Type B pancreatic cell (in vitro differentiated cells): Measurements from ENCODE around the gene SLC35D1. TPM values are rescaled to one million over a fixed set of nuclear protein-coding genes. Genes with fewer than 3 reads are reported as not detected.

Source experiments
- DNase-seq: peaks from one replicate; pipeline ENCODE4 v3.0.0; 2021; ENCODE audit warnings: mixed read lengths; ENCODE audit not compliant: unreplicated experiment; ENCODE audit errors: extremely low spot score
- H3K27ac Mint-ChIP-seq: 2 replicates; pipeline ENCODE4 v1.8.0; 2021; ENCODE audit warnings: mild to moderate bottlenecking, mixed read lengths
- H3K27me3 Mint-ChIP-seq: 2 replicates; pipeline ENCODE4 v1.8.0; 2021; ENCODE audit warnings: mixed read lengths
- H3K36me3 Mint-ChIP-seq: 2 replicates; pipeline ENCODE4 v1.8.0; 2021; ENCODE audit warnings: mixed read lengths
- H3K4me1 Mint-ChIP-seq: one replicate; pipeline ENCODE4 v1.8.0; 2021; ENCODE audit warnings: mixed read lengths; ENCODE audit not compliant: unreplicated experiment
- H3K4me3 Mint-ChIP-seq: 2 replicates; pipeline ENCODE4 v1.8.0; 2021; ENCODE audit warnings: mild to moderate bottlenecking, mixed read lengths
- H3K9me3 Mint-ChIP-seq: 2 replicates; pipeline ENCODE4 v1.8.0; 2021; ENCODE audit warnings: mixed read lengths
- total RNA-seq: library from RNA; stranded (reverse); gene quantifications from 2 replicates; pipeline ENCODE4 v1.2.1, GENCODE V29; 2021; ENCODE audit warnings: low replicate concordance
- TF ChIP-seq, protein P1 (sequence below): fragments of 200-600 bp; sonication (generic); conservative IDR thresholded peaks from 2 replicates; pipeline ENCODE4 v1.5.0; 2021; ENCODE audit warnings: antibody characterized with exemption, mild to moderate bottlenecking

The SLC35D1 gene
- total RNA-seq, 1 donor from 2014 or later = 13.0 TPM

DNA sequence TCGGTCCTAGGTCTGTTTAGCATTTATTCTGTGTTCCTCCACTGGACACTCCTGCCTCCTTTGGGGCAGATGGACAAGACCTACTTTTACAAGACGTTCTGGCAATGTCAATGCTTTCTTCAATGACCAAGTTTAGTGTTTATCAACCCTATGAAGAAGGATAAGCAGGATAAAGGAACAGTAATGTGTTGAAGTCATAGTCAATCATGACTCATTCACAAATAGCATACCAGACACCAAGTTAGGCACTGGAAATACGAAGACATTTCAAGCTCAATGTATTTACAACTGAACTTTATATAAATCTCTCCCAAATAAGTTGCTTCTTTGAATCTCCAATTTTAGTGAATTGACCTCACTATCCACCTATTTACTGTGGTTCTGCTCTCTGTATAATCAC lies 4.8 kb upstream of the SLC35D1 start:
- Mint-ChIP-seq H3K27me3 (peaks cover 8% of the 10 kb centered on the region), H3K27ac (no peak overlapping the region)
- DNase-seq = no peak

DNA sequence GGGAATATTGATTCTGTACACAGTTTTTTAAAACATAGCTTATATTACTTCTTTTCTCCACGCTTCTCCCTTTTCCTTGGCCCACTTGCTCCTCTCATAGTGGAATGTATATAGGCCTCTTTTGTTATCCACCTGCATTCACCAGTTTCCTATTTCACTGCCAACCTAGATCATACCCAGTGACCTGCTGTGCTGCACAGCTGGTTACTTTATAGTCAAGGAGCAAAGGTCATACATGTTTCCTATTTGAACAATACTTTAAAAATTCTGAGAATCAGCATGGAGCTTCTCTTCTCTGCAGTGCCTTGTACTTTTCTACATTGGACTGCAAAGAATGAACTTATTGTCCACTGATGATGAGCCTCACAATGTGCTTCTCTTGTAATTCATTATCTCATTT lies 4.3 kb upstream of the SLC35D1 start:
- Mint-ChIP-seq H3K27ac (no peak overlapping the region), H3K9me3 (no peaks in the 10 kb centered on the region), H3K4me3 (no peak overlapping the region), H3K27me3 (peaks cover 8% of the 10 kb centered on the region), H3K36me3 (no peaks in the 10 kb centered on the region), H3K4me1 (peaks cover 20% of the 10 kb centered on the region)
- TF ChIP-seq, protein P1, sequence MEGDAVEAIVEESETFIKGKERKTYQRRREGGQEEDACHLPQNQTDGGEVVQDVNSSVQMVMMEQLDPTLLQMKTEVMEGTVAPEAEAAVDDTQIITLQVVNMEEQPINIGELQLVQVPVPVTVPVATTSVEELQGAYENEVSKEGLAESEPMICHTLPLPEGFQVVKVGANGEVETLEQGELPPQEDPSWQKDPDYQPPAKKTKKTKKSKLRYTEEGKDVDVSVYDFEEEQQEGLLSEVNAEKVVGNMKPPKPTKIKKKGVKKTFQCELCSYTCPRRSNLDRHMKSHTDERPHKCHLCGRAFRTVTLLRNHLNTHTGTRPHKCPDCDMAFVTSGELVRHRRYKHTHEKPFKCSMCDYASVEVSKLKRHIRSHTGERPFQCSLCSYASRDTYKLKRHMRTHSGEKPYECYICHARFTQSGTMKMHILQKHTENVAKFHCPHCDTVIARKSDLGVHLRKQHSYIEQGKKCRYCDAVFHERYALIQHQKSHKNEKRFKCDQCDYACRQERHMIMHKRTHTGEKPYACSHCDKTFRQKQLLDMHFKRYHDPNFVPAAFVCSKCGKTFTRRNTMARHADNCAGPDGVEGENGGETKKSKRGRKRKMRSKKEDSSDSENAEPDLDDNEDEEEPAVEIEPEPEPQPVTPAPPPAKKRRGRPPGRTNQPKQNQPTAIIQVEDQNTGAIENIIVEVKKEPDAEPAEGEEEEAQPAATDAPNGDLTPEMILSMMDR = no peak
- DNase-seq = no peak

More for the DNA sequence above, 4.8 kb upstream of the SLC35D1 start:
- Mint-ChIP-seq H3K9me3 (no peaks in the 10 kb centered on the region), H3K36me3 (no peaks in the 10 kb centered on the region), H3K4me3 (no peak overlapping the region), H3K4me1 (peaks cover 20% of the 10 kb centered on the region)
- TF ChIP-seq, protein P1 = no peak

DNA sequence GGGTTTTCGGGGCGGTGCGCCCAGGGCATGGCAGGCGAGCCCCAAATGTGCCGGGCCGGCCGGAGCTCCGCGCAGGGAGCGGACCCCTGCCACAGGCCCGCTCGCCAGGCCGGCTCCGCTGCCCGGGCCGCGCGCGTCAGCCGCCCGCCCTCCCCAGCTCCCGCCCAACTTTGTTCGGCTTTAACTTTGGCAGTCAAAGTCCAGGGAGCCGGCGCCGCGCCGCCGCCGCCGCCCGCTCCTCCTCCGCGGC lies 488 bp downstream of the SLC35D1 start:
- Mint-ChIP-seq H3K36me3 (peaks cover 7% of the 10 kb centered on the region), H3K27ac (peak overlapping the region; percentile 75), H3K9me3 (no peaks in the 10 kb centered on the region), H3K4me3 (peak overlapping the region; percentile 91), H3K27me3 (peaks cover 2% of the 10 kb centered on the region), H3K4me1 (peaks cover 20% of the 10 kb centered on the region)
- peak; percentile 80 for DNase-seq
- TF ChIP-seq, protein P1 = no peak

DNA sequence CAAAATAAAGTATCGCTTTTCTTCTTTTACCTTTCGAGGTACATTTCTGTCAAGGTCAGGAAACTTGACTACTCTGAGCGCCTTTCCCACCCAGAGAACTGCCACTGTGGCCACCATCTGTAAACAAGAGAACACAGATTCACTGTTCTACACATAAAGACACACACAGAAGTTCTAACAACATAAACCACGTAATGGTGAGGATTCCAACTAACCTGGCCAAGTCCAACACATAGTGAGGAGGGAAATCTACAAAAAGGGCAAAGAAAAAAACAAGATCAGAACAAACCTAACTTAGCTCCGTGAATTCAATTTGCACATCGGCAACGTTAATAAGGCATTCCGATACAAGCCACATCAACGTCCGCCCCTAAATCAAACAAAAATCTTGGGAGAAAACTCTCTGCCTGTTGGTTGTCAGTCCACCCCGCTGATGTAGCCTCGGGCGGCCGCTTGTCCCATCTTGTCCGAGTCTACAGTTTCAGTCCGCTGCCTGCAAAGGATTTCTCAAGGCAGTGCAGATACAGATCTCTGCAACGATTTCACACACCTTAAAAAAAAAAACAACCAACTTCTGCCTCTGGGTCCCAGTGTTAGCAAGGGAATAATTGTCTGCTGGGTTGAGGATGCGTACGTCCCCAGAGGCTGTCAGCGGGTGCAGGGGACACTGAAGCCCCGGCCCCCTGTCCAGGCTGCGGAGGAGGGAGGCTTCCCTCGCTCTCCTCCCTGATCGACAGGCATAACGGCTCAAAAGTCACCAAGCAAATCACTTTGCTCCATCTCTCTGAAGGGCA lies 1.0 kb downstream of the SLC35D1 start:
- peaks cover 2% of the 10 kb centered on the region for H3K27me3 Mint-ChIP-seq
- H3K36me3 Mint-ChIP-seq = peaks cover 7% of the 10 kb centered on the region
- peak; percentile 71 for DNase-seq
- H3K9me3 Mint-ChIP-seq = no peaks in the 10 kb centered on the region
- TF ChIP-seq, protein P1 = no peak
- H3K4me3 Mint-ChIP-seq = peak overlapping the region; percentile 91
- H3K27ac Mint-ChIP-seq = peak overlapping the region; percentile 75
- peaks cover 16% of the 10 kb centered on the region for H3K4me1 Mint-ChIP-seq

DNA sequence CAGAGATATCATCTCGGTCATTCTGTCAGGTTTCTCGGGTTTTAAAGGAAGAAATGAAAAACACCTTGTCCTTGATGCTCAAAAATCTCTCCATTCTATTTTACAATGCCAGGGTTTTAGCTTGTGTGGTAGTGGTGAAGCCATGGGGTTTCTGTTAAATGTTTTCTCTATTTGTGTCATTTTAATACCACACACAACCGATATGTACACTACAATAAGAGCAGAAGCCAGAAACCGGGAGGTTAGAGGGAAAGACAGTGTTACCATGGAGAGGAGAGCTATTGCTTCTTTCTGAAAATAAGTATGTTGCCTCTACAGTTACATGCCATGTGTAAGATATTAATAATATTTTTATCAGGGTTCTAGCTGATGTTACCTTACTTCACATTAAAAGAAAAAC lies 2.8 kb downstream of the SLC35D1 start:
- peak overlapping the region; percentile 19 for H3K4me3 Mint-ChIP-seq
- DNase-seq = no peak

More for the DNA sequence above, 2.8 kb downstream of the SLC35D1 start:
- peaks cover 2% of the 10 kb centered on the region for H3K27me3 Mint-ChIP-seq
- H3K36me3 Mint-ChIP-seq = peaks cover 7% of the 10 kb centered on the region
- no peak overlapping the region for H3K27ac Mint-ChIP-seq
- H3K4me1 Mint-ChIP-seq = peaks cover 16% of the 10 kb centered on the region
- H3K9me3 Mint-ChIP-seq = no peaks in the 10 kb centered on the region
- TF ChIP-seq, protein P1 = no peak
